Neural cell (in vitro differentiated cells): ENCODE results near the gene CMTM8. TPM values are rescaled to one million over a fixed set of nuclear protein-coding genes. Genes with fewer than 3 reads are reported as not detected.

Source experiments
- H2AFZ ChIP-seq: fragments of 200-600, 300-800 bp; sonication (generic), shearing (Covaris generic); 2 replicates; pipeline ENCODE4 v1.6.0; 2014; ENCODE audit warnings: low read depth, mild to moderate bottlenecking, antibody characterized with exemption, low read length, moderate library complexity
- H3F3A ChIP-seq: fragments of 200-600 bp; shearing (Covaris generic); 2 replicates; pipeline ENCODE4 v1.6.1; 2016; ENCODE audit warnings: mild to moderate bottlenecking, moderate library complexity, mixed read lengths, antibody characterized with exemption, low read length; ENCODE audit not compliant: insufficient read depth, poor library complexity, severe bottlenecking
- H3K27ac ChIP-seq: fragments of 200-600, 300-800 bp; sonication (generic), shearing (Covaris generic); 2 replicates; pipeline ENCODE4 v1.5.1; 2014; ENCODE audit warnings: mild to moderate bottlenecking, low read length, moderate library complexity
- H3K27me3 ChIP-seq: fragments of 300-800, 200-600 bp; sonication (generic), shearing (Covaris generic); 2 replicates; pipeline ENCODE4 v1.6.0; 2014; ENCODE audit warnings: mild to moderate bottlenecking, low read depth, low read length, moderate library complexity; ENCODE audit not compliant: insufficient read depth
- H3K36me3 ChIP-seq: fragments of 300-800, 200-600 bp; sonication (generic), shearing (Covaris generic); 2 replicates; pipeline ENCODE4 v1.5.1; 2014; ENCODE audit warnings: mild to moderate bottlenecking, antibody characterized with exemption, low read length, moderate library complexity; ENCODE audit not compliant: insufficient read depth
- H3K4me2 ChIP-seq: fragments of 300-800, 200-600 bp; sonication (generic), shearing (Covaris generic); 2 replicates; pipeline ENCODE4 v1.6.0; 2014; ENCODE audit warnings: mild to moderate bottlenecking, low read length
- H3K4me3 ChIP-seq: fragments of 300-800, 200-600 bp; sonication (generic), shearing (Covaris generic); 2 replicates; pipeline ENCODE4 v1.5.1; 2014; ENCODE audit warnings: mild to moderate bottlenecking, low read length, moderate library complexity
- H3K79me2 ChIP-seq: fragments of 200-600 bp; shearing (Covaris generic); replicated peaks from 2 replicates; pipeline ENCODE4 v1.6.0; 2014; ENCODE audit warnings: mild to moderate bottlenecking, low read length, moderate library complexity; ENCODE audit not compliant: insufficient read depth
- H3K9ac ChIP-seq: fragments of 300-800, 200-600 bp; sonication (generic), shearing (Covaris generic); 2 replicates; pipeline ENCODE4 v1.6.1; 2016; ENCODE audit warnings: mild to moderate bottlenecking, low read length, mixed read lengths
- H3K9me2 ChIP-seq: fragments of 200-600 bp; shearing (Covaris generic); 2 replicates; pipeline ENCODE4 v1.6.1; 2016; ENCODE audit warnings: mild to moderate bottlenecking, low read length, mixed read lengths; ENCODE audit not compliant: insufficient read depth
- H3K9me3 ChIP-seq: fragments of 200-600, 300-800 bp; sonication (generic), shearing (Covaris generic); 2 replicates; pipeline ENCODE4 v1.6.1; 2016; ENCODE audit warnings: mild to moderate bottlenecking, mixed run types, low read length, moderate library complexity, mixed read lengths
- H4K20me1 ChIP-seq: fragments of 200-600 bp; shearing (Covaris generic); 2 replicates; pipeline ENCODE4 v1.6.1; 2016; ENCODE audit warnings: mild to moderate bottlenecking, mixed run types; ENCODE audit not compliant: insufficient read depth
- EP300 ChIP-seq: fragments of 450-650 bp; conservative IDR thresholded peaks from 2 replicates; pipeline ENCODE4 v1.6.1; 2014; ENCODE audit warnings: antibody characterized with exemption, mild to moderate bottlenecking, moderate library complexity; ENCODE audit not compliant: poor library complexity, severe bottlenecking
- EZH2 ChIP-seq: fragments of 200-600, 300-800 bp; shearing (Covaris generic), sonication (generic); IDR thresholded peaks from 2 replicates; pipeline ENCODE4 v1.6.1; 2014; ENCODE audit warnings: antibody characterized with exemption, low read length, borderline replicate concordance, mild to moderate bottlenecking; ENCODE audit not compliant: insufficient read depth, poor library complexity, severe bottlenecking
- MXI1 ChIP-seq: fragments of 450-650 bp; conservative IDR thresholded peaks from 2 replicates; pipeline ENCODE4 v1.6.1; 2014; ENCODE audit warnings: antibody characterized with exemption, mild to moderate bottlenecking; ENCODE audit not compliant: poor library complexity, severe bottlenecking
- POLR2AphosphoS5 ChIP-seq: IDR thresholded peaks from 2 replicates; pipeline ENCODE4 v1.6.1; 2012
- RAD21 ChIP-seq: fragments of 450-650 bp; conservative IDR thresholded peaks from 2 replicates; pipeline ENCODE4 v1.6.1; 2014; ENCODE audit warnings: antibody characterized with exemption, mild to moderate bottlenecking, moderate library complexity
- SMC3 ChIP-seq: fragments of 450-650 bp; conservative IDR thresholded peaks from 2 replicates; pipeline ENCODE4 v1.6.1; 2014; ENCODE audit warnings: antibody characterized with exemption, mild to moderate bottlenecking, moderate library complexity; ENCODE audit not compliant: poor library complexity
- TAF1 ChIP-seq: IDR thresholded peaks from 2 replicates; pipeline ENCODE4 v1.6.1; 2012; ENCODE audit warnings: low read depth
- polyA plus RNA-seq: library from polyadenylated mRNA; depleted of rRNA; stranded (reverse); fragments of >200 nt; gene quantifications from 2 replicates; pipeline ENCODE4 v1.2.3, GENCODE V29; 2014
- TF ChIP-seq, protein P1 (sequence below): fragments of 450-650 bp; IDR thresholded peaks from 2 replicates; pipeline ENCODE4 v1.5.1; 2014; ENCODE audit warnings: antibody characterized with exemption, mild to moderate bottlenecking, moderate library complexity; ENCODE audit not compliant: poor library complexity, severe bottlenecking
- TF ChIP-seq, protein P2 (sequence below): IDR thresholded peaks from 2 replicates; pipeline ENCODE4 v1.6.1; 2012; ENCODE audit warnings: borderline replicate concordance

Gene CMTM8
- polyA plus RNA-seq, 1 donor from 2014 or later, result not detected

DNA sequence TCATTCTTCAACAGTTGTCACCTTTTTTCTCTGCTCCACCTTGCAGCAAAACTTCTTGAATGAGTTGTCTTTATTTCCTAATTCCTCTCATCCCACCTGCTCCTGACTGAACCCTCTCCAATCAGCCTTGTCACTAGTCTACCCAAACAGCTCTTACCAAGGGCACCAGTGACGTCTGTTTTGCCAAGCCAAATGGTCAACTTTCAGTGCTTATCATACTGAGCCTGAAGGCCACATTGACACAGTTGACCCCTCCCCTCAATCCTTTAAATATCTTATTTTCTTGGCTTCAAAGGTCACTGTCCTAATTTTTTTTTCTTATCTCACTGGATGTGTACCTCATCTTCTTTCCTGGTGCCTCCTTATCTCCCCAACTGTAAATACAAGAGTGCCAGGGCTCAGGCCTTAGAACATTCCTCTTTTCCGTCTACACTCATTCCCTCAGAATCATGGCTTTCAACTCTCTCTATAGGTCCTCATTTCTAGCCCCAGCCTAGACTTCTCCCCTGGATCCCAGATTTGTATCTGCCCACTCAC, 43.2 kb downstream of the CMTM8 start:
- H3K4me3 ChIP-seq, result no peak overlapping the region
- no peaks in the 10 kb centered on the region for H3K79me2 ChIP-seq
- no peak overlapping the region for H2AFZ ChIP-seq
- no peak overlapping the region for H3K4me2 ChIP-seq
- H3F3A ChIP-seq, result no peaks in the 10 kb centered on the region
- H3K27me3 ChIP-seq, result no peaks in the 10 kb centered on the region
- TF ChIP-seq SMC3 (no peak), RAD21 (no peak), POLR2AphosphoS5 (no peak), EZH2 (no peak), TAF1 (no peak), MXI1 (no peak), EP300 (no peak)
- TF ChIP-seq, protein P1, sequence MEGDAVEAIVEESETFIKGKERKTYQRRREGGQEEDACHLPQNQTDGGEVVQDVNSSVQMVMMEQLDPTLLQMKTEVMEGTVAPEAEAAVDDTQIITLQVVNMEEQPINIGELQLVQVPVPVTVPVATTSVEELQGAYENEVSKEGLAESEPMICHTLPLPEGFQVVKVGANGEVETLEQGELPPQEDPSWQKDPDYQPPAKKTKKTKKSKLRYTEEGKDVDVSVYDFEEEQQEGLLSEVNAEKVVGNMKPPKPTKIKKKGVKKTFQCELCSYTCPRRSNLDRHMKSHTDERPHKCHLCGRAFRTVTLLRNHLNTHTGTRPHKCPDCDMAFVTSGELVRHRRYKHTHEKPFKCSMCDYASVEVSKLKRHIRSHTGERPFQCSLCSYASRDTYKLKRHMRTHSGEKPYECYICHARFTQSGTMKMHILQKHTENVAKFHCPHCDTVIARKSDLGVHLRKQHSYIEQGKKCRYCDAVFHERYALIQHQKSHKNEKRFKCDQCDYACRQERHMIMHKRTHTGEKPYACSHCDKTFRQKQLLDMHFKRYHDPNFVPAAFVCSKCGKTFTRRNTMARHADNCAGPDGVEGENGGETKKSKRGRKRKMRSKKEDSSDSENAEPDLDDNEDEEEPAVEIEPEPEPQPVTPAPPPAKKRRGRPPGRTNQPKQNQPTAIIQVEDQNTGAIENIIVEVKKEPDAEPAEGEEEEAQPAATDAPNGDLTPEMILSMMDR, result no peak
- TF ChIP-seq, protein P2, sequence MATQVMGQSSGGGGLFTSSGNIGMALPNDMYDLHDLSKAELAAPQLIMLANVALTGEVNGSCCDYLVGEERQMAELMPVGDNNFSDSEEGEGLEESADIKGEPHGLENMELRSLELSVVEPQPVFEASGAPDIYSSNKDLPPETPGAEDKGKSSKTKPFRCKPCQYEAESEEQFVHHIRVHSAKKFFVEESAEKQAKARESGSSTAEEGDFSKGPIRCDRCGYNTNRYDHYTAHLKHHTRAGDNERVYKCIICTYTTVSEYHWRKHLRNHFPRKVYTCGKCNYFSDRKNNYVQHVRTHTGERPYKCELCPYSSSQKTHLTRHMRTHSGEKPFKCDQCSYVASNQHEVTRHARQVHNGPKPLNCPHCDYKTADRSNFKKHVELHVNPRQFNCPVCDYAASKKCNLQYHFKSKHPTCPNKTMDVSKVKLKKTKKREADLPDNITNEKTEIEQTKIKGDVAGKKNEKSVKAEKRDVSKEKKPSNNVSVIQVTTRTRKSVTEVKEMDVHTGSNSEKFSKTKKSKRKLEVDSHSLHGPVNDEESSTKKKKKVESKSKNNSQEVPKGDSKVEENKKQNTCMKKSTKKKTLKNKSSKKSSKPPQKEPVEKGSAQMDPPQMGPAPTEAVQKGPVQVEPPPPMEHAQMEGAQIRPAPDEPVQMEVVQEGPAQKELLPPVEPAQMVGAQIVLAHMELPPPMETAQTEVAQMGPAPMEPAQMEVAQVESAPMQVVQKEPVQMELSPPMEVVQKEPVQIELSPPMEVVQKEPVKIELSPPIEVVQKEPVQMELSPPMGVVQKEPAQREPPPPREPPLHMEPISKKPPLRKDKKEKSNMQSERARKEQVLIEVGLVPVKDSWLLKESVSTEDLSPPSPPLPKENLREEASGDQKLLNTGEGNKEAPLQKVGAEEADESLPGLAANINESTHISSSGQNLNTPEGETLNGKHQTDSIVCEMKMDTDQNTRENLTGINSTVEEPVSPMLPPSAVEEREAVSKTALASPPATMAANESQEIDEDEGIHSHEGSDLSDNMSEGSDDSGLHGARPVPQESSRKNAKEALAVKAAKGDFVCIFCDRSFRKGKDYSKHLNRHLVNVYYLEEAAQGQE, result no peak
- no peak overlapping the region for H3K27ac ChIP-seq
- H3K9ac ChIP-seq, result no peak overlapping the region
- H3K9me2 ChIP-seq, result no peaks in the 10 kb centered on the region
- H3K9me3 ChIP-seq, result no peaks in the 10 kb centered on the region
- H4K20me1 ChIP-seq, result no peaks in the 10 kb centered on the region
- H3K36me3 ChIP-seq, result no peaks in the 10 kb centered on the region

- Histone ChIP-seq H3K9me3 (no peaks in the 10 kb centered on the region), H3K9ac (no peak overlapping the region), H3K4me2 (no peak overlapping the region), H3K27me3 (no peaks in the 10 kb centered on the region), H3K79me2 (no peaks in the 10 kb centered on the region), H3K9me2 (no peaks in the 10 kb centered on the region), H2AFZ (no peak overlapping the region), H3F3A (no peaks in the 10 kb centered on the region), H3K36me3 (no peaks in the 10 kb centered on the region), H3K4me3 (no peak overlapping the region), H4K20me1 (no peaks in the 10 kb centered on the region), H3K27ac (no peak overlapping the region)
- TF ChIP-seq RAD21 (no peak), TAF1 (no peak), MXI1 (no peak), EP300 (no peak), EZH2 (no peak), POLR2AphosphoS5 (no peak), SMC3 (no peak)
- TF ChIP-seq, protein P1, result no peak
- TF ChIP-seq, protein P2, result no peak
Measured at GRCh38 chr3:32282578-32283154, 44.2 kb downstream of the CMTM8 start.
